Measurements from ENCODE around the gene CIB1.

The CIB1 gene

GRCh38 chr15:90230071-90230494 is 3.7 kb downstream of the CIB1 start:
- no peak overlapping the region for H3K4me3 ChIP-seq (ENCODE audit: low read length)
- no peak for DNase-seq (ENCODE audit: low read depth)

GRCh38 chr15:90228960-90229359 is 4.8 kb downstream of the CIB1 start:
- no peak overlapping the region for H3K4me3 ChIP-seq (ENCODE audit: low read length)
- no peak for TF ChIP-seq CTCF (conservative IDR thresholded peaks at IDR 0.05; ENCODE audit: low read depth, low read length)
- no peak for DNase-seq (ENCODE audit: low read depth)

More at GRCh38 chr15:90230071-90230494, 3.7 kb downstream of the CIB1 start:
- no peak for TF ChIP-seq CTCF (conservative IDR thresholded peaks at IDR 0.05; ENCODE audit: low read depth, low read length)

- DNase-seq (ENCODE audit: low read depth) = no peak
- no peak for TF ChIP-seq CTCF (conservative IDR thresholded peaks at IDR 0.05; ENCODE audit: low read depth, low read length)
- H3K4me3 ChIP-seq (ENCODE audit: low read length) = no peak overlapping the region
Observed at GRCh38 chr15:90227816-90228772, 5.6 kb downstream of the CIB1 start.

- H3K4me3 ChIP-seq (ENCODE audit: low read length) = no peak overlapping the region
- TF ChIP-seq CTCF (conservative IDR thresholded peaks at IDR 0.05; ENCODE audit: low read depth, low read length) = no peak
Observed at GRCh38 chr15:90227336-90227735, 6.4 kb downstream of the CIB1 start.

GRCh38 chr15:90225504-90226234 is 8.1 kb downstream of the CIB1 start:
- no peak for DNase-seq (ENCODE audit: low read depth)
- no peak overlapping the region for H3K4me3 ChIP-seq (ENCODE audit: low read length)
- TF ChIP-seq CTCF (conservative IDR thresholded peaks at IDR 0.05; ENCODE audit: low read depth, low read length) = no peak

More at GRCh38 chr15:90227336-90227735, 6.4 kb downstream of the CIB1 start:
- DNase-seq (ENCODE audit: low read depth) = no peak

GRCh38 chr15:90225047-90225446 is 8.7 kb downstream of the CIB1 start:
- DNase-seq (ENCODE audit: low read depth) = no peak
- no peak for TF ChIP-seq CTCF (conservative IDR thresholded peaks at IDR 0.05; ENCODE audit: low read depth, low read length)
- H3K4me3 ChIP-seq (ENCODE audit: low read length) = no peak overlapping the region
